Breast epithelium (tissue), 3 donors: ENCODE results near the gene TMEM161B.

Source experiments
- CTCF ChIP-seq, 3 donors: fragments of 450-650 bp; IDR thresholded peaks; one replicate each; pipeline ENCODE4 v1.5.1; 2016 to 2017; ENCODE audit warnings: antibody characterized with exemption in 3 of 3, mild to moderate bottlenecking in 3 of 3, moderate library complexity in 3 of 3
- POLR2A ChIP-seq: fragments of 450-650 bp; IDR thresholded peaks from one replicate; pipeline ENCODE4 v1.6.1; 2016; ENCODE audit warnings: antibody characterized with exemption, mild to moderate bottlenecking, moderate library complexity
- POLR2AphosphoS5 ChIP-seq, 3 donors: sonication (generic); formaldehyde crosslinking; IDR thresholded peaks; one replicate each; pipeline ENCODE4 v1.6.1; 2017; ENCODE audit warnings: antibody characterized with exemption in 3 of 3

GRCh38 chr5:88193896-88194295 is 74.7 kb downstream of the TMEM161B start:
- TF ChIP-seq CTCF (IDR thresholded peaks at IDR 0.05) = no peak
- no peak for TF ChIP-seq POLR2A
- no peak for TF ChIP-seq POLR2AphosphoS5 (IDR thresholded peaks at IDR 0.05)
